Gastrocnemius medialis (tissue), 4 donors: ENCODE results near the gene IGFL2.

Experiments
- CTCF ChIP-seq, 5 experiments: fragments of 450-650 bp in 3 of 5; fragments of 200-600 bp in 2 of 5; sonication (generic) in 2 of 5; IDR thresholded peaks in 4 of 5; conservative IDR thresholded peaks in 1 of 5; 1 replicate in 4 of 5; 2 replicates in 1 of 5; pipeline ENCODE4 v1.5.1; 2016 to 2019; ENCODE audit warnings: antibody characterized with exemption in 5 of 5, mild to moderate bottlenecking in 3 of 5, moderate library complexity in 3 of 5
- POLR2A ChIP-seq, 2 donors: fragments of 450-650 bp; IDR thresholded peaks; one replicate each; pipeline ENCODE4 v1.6.1; 2017; ENCODE audit warnings: antibody characterized with exemption in 2 of 2, mild to moderate bottlenecking in 2 of 2, moderate library complexity in 2 of 2

- TF ChIP-seq CTCF (IDR thresholded peaks at IDR 0.05 in 4 of 5, conservative IDR thresholded peaks at IDR 0.05 in 1 of 5) (no peak), POLR2A (IDR thresholded peaks at IDR 0.05) (no peak)
These were observed 40.7 kb upstream of the IGFL2 start for GRCh38 chr19:46107371-46107770.
